ENCODE results near the gene OR6P1.

Gene OR6P1, protein sequence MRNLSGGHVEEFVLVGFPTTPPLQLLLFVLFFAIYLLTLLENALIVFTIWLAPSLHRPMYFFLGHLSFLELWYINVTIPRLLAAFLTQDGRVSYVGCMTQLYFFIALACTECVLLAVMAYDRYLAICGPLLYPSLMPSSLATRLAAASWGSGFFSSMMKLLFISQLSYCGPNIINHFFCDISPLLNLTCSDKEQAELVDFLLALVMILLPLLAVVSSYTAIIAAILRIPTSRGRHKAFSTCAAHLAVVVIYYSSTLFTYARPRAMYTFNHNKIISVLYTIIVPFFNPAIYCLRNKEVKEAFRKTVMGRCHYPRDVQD

DNA sequence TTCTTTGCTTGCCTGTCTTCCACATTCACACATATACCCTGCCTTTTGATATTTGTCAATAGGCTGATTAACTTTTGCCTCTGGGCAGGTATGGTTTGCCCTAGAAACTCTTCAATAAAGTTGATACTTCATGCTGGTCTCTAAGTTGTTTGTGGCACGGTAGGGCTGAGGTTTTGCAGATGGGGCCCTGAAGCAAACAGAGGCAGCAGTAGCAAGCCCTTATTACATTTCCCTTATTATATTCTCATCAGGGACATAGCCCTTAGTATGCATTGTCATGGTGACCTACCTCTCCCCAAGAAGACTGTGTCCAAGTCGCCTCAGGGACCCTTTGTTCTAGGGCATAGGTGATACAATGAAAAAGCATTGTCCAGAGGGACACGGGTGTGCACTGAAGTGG is at the start of gene OR6P1:
TSS of gene OR6P1 (minus strand) at position 101 of the 400 bp plus-strand sequence. CDS start 6,976 bp downstream, outside the sequence.
- no peak for DNase-seq

DNA sequence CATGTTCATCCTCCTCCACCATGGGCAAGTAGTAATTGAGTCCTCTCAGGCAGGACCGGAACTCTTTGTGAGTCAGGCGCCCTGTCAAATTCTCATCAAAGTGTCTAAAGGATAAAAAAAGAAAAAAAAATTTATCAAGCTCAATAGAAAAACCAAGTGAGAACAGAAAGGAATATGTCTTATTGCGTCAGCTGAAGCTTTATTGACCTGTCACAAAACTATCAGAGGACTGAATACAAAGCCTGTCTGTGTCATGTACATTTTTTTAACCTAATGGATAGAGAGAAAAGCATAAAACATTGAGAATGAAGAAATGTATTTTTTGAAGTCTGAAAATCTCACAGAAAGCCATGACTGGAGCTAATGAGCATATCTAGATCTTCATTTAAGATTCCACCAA is 43.4 kb upstream of the OR6P1 start:
- DNase-seq = no peak

DNA sequence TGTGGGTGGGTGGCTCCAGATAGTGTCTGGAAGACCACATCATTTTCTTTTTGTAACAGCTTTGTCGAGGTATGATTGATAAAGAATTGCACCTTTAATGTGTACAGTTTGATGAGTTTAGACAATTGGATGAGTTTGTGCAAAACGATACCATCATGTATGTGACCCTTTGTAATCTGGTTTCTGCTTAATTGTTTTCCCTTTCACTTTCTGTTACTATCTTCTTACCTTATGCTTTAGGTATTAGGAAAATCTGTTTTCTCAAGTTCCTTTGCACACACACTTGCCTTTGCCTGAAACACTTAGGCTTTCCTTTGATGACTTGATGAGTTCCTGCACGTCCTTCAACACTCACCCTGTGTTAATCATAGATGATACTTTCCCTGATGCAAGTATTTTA is 41.5 kb upstream of the OR6P1 start:
- no peak for DNase-seq

DNA sequence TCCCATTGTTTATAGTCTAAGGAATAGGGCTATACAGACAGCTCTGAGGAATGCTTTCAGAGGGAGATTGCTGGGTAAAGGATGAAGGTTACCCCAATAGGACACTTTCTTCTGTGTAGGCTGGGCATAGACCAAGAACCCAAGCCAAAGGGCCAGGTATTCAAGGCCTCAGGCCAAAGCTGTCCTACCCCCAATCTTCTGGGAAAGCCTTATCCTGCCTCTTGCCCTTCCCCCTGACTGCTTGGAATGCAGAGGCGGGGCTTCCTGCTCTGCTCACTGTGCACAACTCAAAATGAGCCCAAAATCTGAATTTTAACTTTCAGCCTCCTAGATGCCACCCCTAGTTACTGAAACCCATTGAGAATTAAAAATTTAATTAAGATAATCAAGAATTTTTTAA is 36.9 kb upstream of the OR6P1 start:
- no peak for DNase-seq

DNA sequence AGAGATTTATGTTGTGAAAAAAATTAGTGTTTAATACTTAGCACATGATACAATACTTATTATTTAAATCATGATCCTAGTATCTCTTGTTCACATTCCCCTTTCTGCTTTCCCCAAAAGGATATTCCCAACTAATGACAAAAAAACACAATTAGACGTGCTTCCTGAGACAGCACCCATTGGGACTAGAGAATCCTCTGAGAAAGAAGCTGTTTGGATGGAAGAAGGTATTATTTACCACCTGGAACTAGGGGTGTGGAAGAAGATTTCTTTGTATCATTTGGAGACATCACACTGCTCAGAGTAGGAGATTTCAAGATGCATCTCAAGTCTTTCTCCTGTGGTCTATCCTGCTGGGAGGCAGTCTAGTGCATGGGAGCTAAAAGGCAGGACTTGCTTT is 34.6 kb upstream of the OR6P1 start, which contains the start of gene OR10Z1:
TSS of gene OR10Z1 (plus strand) at position 301 of the 400 bp plus-strand sequence. CDS start 1,171 bp downstream, outside the sequence.
- DNase-seq = no peak

DNA sequence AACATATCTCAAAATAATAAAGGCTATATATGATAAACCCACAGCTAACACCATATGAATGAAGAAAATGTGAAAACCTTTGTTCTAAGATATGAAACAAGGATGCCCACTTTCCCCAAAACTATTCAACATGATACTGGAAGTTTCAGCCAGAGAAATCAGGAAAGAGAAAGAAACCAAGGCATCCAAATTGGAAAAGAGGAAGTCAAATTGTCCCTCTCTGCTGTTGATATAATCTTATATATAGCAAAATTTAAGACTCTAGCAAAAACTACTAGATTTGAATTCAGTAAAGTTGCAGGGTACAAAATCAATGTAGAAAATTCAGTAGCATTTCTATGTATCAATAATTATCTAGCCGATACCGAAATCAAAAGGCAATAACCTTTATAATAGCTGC is 30.4 kb upstream of the OR6P1 start:
- DNase-seq = no peak

DNA sequence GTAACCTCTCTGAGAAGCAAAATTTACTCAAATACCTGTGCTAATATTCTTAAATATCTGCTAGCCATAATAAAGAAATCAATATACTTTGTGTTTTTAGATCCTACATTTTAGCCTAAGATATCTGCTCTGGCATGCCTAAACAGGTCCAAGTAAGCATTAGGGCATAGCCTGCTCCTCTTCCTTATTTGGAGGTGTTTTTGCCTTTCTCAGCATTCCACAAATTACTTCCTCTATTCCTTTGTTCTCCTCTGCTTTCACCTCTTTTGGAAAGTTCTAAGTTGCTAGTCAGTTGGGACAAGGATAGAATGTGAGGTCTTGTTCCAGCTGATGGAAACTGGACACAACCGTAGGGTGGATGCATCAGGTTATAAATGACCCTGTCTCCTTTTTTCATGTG is 16.6 kb upstream of the OR6P1 start:
- no peak for DNase-seq

DNA sequence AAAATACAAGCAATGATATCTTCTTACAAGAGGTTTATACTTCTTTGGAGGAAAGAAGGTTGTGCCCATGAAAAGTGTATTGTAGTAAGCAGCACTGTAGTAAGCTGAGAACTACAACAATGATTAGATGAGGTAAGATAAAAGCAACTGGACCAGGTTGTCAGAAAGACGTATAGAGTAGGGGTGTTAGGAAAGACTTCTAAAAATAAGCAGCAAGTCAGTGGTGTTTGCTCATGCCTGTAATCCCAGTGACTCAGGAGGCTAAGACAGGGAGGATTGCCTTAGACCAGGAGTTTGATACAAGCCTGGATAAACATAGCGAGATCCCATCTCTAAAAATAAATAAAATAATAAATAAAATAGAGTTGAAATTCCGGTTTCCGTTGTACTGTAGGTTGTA is 13.6 kb upstream of the OR6P1 start:
- DNase-seq = no peak

DNA sequence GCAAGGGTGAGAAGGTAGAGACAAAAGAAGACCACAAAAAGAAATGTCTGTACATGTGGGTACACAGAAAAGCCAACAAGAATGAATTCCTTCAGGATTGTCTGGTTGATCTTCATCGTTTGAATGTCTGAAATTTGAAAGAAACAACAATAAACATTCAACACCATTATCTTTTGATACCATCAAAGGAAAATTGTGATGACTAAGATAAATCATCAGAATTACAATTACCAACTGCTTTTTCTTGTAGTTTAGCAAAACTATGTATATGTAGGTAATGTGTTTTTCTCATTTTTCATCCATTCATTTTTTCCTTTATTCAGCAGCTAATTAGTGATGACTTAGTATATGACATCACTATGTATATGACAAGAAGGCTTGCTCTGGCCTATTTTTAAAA is 9.4 kb upstream of the OR6P1 start, which contains the start of gene OR10X1:
TSS of gene OR10X1 (minus strand) at position 167 of the 400 bp plus-strand sequence. CDS start at position 167, 0 bp downstream.
- DNase-seq = no peak

DNA sequence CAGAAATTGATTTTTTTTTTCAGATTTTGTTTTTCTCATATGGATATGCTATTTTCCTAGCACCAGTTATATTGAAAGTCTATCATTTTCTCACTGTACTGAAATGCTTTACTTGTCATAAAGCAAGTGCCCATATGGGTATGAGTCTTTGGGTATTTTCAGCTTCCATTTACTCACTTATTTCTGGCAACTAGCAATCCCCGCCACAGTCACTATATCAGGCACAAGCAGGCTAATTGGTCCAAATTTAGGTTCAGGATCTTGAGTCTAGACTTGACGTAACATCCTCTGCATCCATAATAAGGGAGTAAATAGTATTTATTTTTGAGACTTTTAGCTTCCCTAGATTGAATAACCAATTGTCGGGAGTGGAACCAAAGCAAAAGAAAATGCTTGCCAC is 7.2 kb upstream of the OR6P1 start:
- DNase-seq = no peak

DNA sequence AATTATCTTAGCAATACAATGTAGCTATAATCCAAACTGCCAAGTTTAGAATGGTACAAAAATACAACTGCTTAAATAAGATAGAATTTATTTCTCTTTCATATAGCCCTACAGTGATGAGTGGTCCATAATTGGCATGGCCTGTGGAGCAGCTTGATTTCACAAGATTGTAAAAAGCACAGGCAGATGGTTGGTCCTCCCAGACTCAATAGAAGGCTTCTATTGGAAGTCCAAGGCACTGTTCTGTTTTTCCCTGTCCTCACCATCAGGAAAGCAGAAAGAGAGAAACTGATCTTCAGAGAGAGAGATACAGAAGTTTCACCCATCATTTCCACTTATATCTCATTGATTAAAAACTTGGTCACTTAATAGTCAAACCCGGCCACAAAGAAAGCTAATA is 1.8 kb upstream of the OR6P1 start:
- DNase-seq = no peak

DNA sequence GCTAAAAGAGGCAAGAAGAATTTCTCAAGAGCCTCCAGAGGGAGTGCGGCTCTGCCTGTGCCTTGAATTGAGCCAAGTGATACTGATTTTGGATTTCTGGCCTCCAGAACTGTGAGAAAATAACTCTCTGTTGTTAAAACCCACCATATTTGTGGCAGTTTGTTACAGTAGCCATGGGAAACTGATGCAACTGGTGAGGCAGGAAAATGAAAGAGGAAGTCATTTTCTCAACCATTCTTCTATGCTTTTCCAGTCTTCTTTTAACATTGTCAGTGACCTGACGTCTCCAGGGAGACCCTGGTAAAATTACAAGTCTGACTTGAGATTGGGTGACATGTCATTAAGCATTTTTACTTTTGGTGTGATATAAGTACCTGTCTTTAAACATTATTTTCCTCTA is 5.8 kb downstream of the OR6P1 start:
- no peak for DNase-seq

DNA sequence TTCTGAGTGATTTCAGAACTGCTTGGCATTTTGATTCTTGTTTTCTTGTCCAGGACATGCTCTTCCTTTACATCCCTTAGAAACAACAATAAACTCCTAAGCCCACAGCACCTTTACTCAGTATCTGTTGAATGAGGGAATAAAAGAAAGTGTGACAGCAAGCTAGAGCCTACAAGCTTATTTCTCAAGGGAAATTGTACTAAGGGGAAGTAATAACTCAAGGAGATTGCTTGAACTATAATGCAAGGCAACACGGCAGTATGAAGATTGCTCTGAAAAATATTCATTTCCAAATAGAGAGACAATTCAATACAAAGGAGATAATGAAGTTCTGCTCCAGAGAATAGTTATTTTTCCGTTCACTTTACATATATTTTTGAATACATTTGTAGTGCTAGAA is 6.5 kb downstream of the OR6P1 start:
- no peak for DNase-seq

DNA sequence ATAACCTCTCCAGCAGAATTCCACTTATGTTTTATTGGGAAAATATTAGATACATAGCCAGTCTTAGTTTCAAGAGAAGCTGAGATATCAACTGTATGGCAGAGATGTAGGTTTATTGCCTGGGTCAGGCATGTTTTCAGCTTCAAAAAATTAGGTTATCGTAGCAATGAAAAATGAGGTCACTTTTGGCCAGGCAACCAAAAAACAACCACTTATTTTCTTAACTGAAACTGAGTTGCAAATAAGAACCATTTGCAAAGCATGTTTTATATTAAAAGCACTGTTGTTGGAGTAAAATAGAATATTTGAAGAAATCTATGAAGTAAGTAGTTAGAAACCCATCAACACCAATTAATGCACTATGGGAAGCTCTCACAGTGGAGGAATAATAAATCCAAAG is 10.7 kb downstream of the OR6P1 start:
- no peak for DNase-seq

DNA sequence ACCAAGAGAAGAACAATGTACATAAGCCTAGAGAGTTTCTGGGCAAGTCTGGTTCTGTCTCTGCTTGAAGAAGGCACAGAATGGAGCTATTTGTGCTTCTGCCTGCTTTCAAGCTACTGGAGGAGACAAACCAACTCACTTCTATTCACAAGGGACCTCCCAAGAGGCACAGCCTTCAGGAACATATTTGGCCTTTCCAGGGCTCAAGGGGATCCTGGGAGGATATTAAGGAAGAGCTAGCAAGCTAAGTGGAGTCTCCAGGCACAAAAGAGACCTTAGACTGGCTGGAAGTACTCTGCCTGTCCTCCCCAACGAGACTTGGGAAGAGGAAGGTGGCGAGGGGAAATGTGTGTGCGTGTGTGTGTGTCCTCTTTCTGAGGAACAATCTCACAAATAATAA is 16.0 kb downstream of the OR6P1 start, which contains the start of gene OR6Y1:
TSS of gene OR6Y1 (minus strand) at position 54 of the 400 bp plus-strand sequence. CDS start 6,300 bp downstream, outside the sequence.
- DNase-seq = no peak

DNA sequence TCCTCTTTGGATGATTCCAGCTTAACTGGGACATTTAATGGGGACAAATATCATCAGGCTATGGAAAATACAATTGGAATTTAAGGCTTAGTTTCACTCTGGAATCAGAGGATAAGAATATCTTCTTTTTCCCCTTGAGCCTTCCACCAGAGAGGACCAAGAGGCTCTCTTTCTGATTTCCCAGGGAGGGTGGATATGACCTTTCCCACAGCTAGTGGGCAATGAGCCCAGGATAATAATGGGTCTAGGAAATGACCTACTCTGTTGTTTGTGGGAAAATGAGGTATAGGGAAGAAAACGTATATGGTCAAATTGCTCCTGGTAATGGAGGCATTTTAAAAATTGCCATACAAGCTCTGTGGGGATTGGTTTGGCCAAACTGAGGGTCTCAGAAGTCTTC is 18.1 kb downstream of the OR6P1 start:
- no peak for DNase-seq

DNA sequence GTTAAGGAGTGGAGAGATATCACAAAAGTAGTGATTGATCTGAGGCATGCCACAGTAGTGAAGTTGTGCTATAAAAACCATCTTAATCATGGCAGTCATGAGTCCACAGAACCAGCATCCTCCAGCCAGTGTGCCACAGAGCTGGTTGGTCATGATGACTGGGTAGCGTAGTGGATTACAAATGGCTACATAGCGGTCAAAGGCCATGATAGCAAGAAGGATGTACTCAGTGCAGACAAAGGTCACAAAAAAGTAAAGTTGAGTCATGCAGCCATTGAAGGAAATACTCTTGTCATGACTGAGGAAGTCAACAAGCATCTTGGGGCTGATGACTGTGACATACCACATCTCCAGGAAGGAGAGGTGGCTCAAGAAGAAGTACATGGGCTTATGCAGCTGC is 22.8 kb downstream of the OR6P1 start:
- DNase-seq = no peak

DNA sequence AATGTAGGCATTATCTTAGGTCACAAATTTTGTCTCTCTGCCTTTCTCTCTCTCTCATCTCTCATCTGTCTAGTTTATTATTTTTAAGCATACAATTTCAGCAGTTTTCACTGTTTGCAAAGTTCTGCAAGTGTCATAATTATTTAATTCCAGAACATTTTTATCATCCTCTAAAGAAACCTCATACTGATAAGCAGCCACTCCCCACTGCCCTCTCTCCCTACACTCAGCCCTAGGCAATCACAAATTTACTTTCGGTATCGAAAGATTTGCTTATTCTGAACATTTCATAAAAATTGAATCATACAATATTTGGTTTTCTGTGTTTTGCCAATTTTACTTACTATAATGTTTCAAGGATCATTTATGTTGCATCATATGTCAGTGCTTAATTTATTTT is 32.8 kb downstream of the OR6P1 start:
- DNase-seq = no peak

DNA sequence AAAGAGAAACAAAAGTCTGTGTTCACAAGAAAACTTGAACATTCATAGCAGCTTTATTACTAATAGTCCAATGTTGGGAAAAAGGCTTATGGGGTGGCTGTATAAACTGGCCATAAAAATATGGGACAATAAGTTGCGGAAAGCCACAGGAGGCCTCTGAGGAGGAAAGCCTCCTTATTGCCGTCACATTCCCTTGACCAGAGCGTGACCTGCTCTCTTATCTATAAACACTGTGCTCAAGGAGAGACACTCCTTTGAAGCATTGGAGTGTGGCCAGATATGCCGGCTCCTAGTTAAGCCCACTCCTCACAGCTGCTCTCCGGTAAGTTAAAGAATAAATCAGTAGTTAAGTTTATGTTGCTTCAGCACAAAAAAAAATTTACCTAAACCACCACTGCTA is 35.9 kb downstream of the OR6P1 start:
- no peak for DNase-seq

DNA sequence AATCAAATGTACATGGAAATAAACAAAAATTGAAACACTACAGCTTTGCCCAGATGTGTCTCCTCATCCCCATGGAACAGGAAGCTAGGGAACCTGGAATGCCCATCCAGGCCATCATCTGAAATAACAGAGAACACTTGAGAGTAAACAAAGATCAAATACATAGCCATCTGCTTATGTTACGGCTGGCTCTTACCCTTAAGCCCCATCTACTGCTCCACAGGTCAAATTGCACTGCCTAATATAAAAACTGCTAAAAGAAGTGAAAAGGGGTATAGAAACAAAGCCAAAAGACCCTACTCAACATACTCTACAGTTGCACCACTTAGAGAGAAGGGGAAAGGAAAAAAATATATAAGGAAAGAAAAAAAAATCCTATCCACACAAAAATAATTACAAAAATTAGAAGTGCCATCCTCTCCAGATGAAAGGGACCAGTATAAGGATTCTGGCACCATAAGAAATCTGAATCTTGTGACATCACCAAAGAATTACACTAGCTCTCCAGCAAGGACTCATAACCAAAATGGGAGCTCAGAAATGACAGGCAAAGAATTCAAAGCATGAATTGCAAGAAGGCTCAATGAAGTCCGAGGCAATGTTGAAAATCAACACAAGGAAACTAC is 43.1 kb downstream of the OR6P1 start:
- peak; percentile 68 for DNase-seq

DNA sequence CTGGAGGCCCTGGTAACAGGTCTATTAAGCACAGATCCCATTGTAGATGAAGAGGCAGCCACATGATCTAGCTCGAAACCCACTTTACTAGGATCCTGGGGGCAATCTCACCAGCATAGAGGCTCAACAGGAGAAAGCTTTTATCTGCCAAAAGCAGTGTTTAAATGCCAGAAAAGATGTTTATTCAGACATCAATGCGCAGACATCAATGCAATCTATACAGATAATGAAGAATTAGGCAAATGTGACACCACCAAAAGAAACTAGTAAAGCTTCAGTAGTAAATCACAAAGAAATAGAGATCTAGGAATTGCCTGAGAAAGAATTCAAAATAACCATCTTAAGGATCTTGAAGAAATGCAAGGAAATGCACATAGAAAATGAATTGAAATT is 48.7 kb downstream of the OR6P1 start:
- no peak for DNase-seq

DNA sequence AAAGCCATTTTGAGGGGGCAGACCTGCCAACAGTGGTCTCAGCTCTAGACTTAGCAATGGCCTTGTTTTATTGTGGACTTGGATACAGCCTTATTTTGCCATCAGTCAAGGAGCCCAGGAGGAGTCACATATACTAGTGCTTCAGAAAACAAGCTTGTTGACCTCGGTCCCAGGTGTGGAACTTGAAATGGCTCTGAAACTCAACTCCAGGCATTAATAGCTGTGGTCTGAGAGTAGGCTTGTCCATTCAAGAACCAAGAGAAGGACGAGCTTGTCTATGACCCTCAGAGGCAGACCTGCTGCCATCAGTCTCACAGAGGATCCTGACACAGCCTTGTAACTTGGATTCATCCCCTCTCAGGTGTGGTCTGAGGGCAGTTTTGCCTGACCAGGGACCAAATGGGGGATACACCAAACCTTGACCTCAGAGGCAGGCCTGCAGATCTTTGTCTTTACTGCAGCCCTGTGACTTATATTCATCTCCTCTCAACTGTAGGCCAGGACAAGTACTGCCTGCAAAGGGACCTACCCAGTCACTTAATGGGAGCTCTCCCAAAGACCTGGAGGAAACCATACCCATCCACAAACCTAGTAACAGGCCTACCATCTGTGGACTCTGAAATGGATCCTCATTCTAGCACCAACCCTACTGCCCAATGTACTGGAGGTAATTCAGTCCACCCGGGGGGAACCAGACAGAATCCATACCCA is 49.3 kb downstream of the OR6P1 start:
- DNase-seq = no peak

DNA sequence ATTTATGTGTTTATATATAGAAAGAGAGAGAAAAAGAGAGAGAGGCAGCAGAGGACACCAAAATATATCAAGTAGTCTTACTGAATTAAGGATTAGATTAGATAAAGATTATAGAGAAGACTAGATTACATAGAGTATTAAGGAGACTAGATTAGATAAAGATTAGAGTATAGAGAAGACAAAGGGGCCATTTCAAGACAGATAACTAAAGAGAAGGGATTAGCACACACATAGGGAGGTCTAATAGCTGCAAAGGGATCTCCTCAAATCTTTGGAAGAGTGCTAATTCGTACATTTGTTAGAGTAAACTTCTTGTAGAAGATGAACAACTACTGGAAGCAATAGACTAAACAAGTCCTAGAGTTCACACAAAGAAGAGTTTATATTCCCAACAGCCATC is 50.4 kb downstream of the OR6P1 start:
- no peak for DNase-seq

DNA sequence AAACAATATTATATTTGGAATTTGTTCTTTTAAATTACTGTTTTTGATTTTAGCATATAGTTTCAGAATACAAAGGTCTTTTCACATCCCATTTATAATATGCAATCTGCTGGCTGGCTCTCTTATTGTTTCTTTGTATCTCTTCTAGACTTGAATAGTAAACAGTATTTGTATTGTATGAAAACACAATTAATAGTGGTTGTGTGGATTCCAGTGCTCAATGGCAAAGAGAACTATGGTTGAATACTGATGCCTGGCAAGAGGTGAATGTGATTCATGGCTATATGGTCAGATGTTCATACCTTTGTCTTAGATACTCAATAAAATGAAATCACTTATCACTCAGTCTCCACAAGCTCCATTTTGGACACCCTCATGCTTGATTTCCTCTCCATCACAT is 53.4 kb downstream of the OR6P1 start:
- DNase-seq = no peak

Data from DMS153 (cell line).